ENCODE results near the gene CAMTA2.
"Not testable (repeated sequence)": the region's sequence is repeated elsewhere in the genome, so short reads cannot be mapped to it uniquely, and the experiment has no call there.

The CAMTA2 gene

DNA sequence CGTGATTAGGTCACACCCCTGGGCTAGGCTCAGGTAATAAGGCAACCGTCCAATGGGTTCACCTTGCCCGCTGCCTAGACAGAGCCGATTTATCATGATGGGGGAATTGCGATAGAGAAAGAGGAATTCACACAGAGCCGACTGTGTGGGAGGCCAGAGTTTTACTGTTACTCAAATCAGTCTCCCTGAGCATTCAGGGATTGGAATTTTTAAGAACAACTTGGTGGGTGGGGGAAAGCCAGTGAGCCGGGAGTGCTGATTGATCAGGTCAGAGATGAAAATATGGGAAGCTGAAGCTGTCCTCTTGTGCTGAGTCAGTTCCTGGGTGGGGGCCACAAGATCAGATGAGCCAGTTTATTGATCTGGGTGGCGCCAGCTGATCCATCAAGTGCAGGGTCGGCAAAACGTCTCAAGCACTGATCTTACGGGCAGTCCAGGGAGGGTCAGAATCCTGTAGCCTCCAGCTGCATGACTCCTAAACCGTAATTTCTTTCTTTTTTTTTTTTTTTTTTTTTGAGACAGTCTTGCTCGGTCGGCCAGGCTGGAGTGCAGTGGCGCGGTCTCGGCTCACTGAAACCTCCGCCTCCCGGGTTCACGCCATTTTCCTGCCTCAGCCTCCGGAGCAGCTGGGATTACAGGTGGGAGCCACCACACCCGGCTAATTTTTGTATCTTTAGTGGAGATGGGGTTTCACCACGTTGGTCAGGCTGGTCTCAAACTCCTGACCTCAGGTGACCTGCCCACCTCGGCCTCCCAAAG lies 60.7 kb downstream of the CAMTA2 start:
- DNase-seq = not testable (repeated sequence)

DNA sequence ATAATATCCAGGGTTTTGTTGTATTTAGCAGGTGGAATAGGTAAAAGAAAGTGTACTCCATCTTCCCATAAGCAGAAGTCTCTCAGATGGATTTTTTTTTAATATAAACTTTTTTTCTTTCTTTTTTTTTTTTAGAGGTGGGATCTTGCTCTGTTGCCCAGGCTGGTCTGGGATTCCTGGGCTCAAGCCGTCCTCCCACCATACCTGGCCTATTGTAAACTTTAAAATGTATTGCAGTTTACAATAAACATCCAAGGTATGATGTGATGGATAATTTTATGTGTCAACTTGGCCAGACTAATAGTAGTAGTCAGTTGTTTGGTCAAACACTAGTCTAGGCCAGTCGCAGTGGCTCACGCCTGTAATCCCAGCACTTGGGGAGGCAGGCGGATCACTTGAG lies 66.2 kb downstream of the CAMTA2 start:
- no peak for DNase-seq

- no peak for DNase-seq
Measured at GRCh38 chr17:4920351-4921048, 67.0 kb downstream of the CAMTA2 start.

GRCh38 chr17:4919511-4920047 lies 67.9 kb downstream of the CAMTA2 start:
- no peak for DNase-seq

Data from T-helper 9 cell (primary cell).